HepG2 (cell line): ENCODE measurements around the gene JPH4. TPM values are rescaled to one million over a fixed set of nuclear protein-coding genes. Genes with fewer than 3 reads are reported as not detected.
A peak's percentile ranks its signal among the peaks of the same experiment; 100 is the strongest.

Source experiments
- AHDC1 ChIP-seq: sonication (generic); formaldehyde crosslinking; IDR thresholded peaks from 2 replicates; pipeline ENCODE4 v1.5.1; 2020; ENCODE audit warnings: mild to moderate bottlenecking, missing genetic modification reagents, borderline replicate concordance
- CC2D1A ChIP-seq: sonication (generic); formaldehyde crosslinking; IDR thresholded peaks from 2 replicates; pipeline ENCODE4 v1.8.1; 2023; ENCODE audit warnings: mild to moderate bottlenecking, missing genetic modification reagents
- EED ChIP-seq: sonication (generic); formaldehyde crosslinking; IDR thresholded peaks from 2 replicates; pipeline ENCODE4 v1.5.0; 2020; ENCODE audit warnings: mild to moderate bottlenecking, missing genetic modification reagents
- KLF6 ChIP-seq: IDR thresholded peaks from 2 replicates; pipeline ENCODE4 v1.8.0; 2016; ENCODE audit warnings: missing biosample characterization, missing genetic modification reagents
- MIER3 ChIP-seq: IDR thresholded peaks from 2 replicates; pipeline ENCODE4 v1.6.1; 2016; ENCODE audit warnings: missing compliant biosample characterization, borderline replicate concordance
- RBM39 ChIP-seq: fragments of 200-400 bp; formaldehyde crosslinking; IDR thresholded peaks from one replicate; pipeline ENCODE4 v1.6.1; 2018; ENCODE audit warnings: antibody characterized with exemption, mild to moderate bottlenecking, low read depth, low read length; ENCODE audit not compliant: poor library complexity, severe bottlenecking
- RFXAP ChIP-seq: sonication (generic); formaldehyde crosslinking; IDR thresholded peaks from 2 replicates; pipeline ENCODE4 v1.4.0; 2020; ENCODE audit warnings: missing genetic modification reagents, borderline replicate concordance
- SOX13 ChIP-seq, 3 experiments: fragments of 450-650 bp in 1 of 3; sonication (generic) in 1 of 3; formaldehyde crosslinking in 1 of 3; IDR thresholded peaks in 2 of 3; conservative IDR thresholded peaks in 1 of 3; 2 replicates each; pipeline versions ENCODE4 v1.5.0 to v1.6.1; 2016 to 2020; ENCODE audit warnings: antibody characterized with exemption in 1 of 3, mild to moderate bottlenecking in 1 of 3, missing compliant biosample characterization in 1 of 3, missing genetic modification reagents in 1 of 3, moderate library complexity in 1 of 3
- ZBTB25 ChIP-seq: IDR thresholded peaks from 2 replicates; pipeline ENCODE4 v1.6.1; 2018; ENCODE audit warnings: missing genetic modification reagents
- ZFP1 ChIP-seq: IDR thresholded peaks from 2 replicates; pipeline ENCODE4 v1.6.1; 2016
- ZIK1 ChIP-seq: sonication (generic); formaldehyde crosslinking; IDR thresholded peaks from 2 replicates; pipeline ENCODE4 v1.5.0; 2020; ENCODE audit warnings: mild to moderate bottlenecking, low read depth, missing genetic modification reagents, borderline replicate concordance
- ZNF12 ChIP-seq: sonication (generic); formaldehyde crosslinking; IDR thresholded peaks from 2 replicates; pipeline ENCODE4 v1.5.0; 2020; ENCODE audit warnings: missing genetic modification reagents
- ZNF335 ChIP-seq: sonication (generic); formaldehyde crosslinking; IDR thresholded peaks from 2 replicates; pipeline ENCODE4 v1.4.0; 2020; ENCODE audit warnings: missing genetic modification reagents
- ZNF343 ChIP-seq: sonication (generic); formaldehyde crosslinking; IDR thresholded peaks from 2 replicates; pipeline ENCODE4 v1.4.0; 2020; ENCODE audit warnings: mild to moderate bottlenecking, missing genetic modification reagents
- ZNF569 ChIP-seq: sonication (generic); formaldehyde crosslinking; IDR thresholded peaks from 2 replicates; pipeline ENCODE4 v1.5.0; 2020; ENCODE audit warnings: mild to moderate bottlenecking, missing genetic modification reagents, moderate library complexity, borderline replicate concordance
- ZNF784 ChIP-seq: sonication (generic); formaldehyde crosslinking; IDR thresholded peaks from 2 replicates; pipeline ENCODE4 v1.5.1; 2020; ENCODE audit warnings: missing genetic modification reagents, mild to moderate bottlenecking, borderline replicate concordance
- polyA plus RNA-seq, 8 experiments: library from polyadenylated mRNA; depleted of rRNA in 3 of 8; stranded (reverse) in 7 of 8; unstranded in 1 of 8; fragments of >200 nt; fragmentation: Illumina TruSeq in 4 of 8; extraction: Trizol in 4 of 8; gene quantifications; 2 replicates each; pipeline versions ENCODE4 v1.2.1 to v1.2.3, GENCODE V29; 2011 to 2016; ENCODE audit warnings: low read depth in 4 of 8, missing spikeins in 1 of 8, mixed read lengths in 1 of 8; ENCODE audit not compliant: insufficient read depth in 1 of 8
- total RNA-seq, 5 experiments: library from RNA; depleted of rRNA; stranded (reverse); fragments of >200 nt; fragmentation: Illumina TruSeq; extraction: Trizol; gene quantifications; 2 replicates each; pipeline ENCODE4 v1.2.3, GENCODE V29; 2016; ENCODE audit warnings: low read depth in 1 of 5
- TF ChIP-seq, protein P1 (sequence below): sonication (generic); formaldehyde crosslinking; IDR thresholded peaks from 2 replicates; pipeline ENCODE4 v1.4.0; 2020; ENCODE audit warnings: missing genetic modification reagents, borderline replicate concordance

JPH4 gene
- total and polyA plus RNA-seq, 2 of the 13 experiments (the other 11 are each of a cell fraction or from before 2014, with no cell fraction given): 0.08 to 0.22 TPM

- TF ChIP-seq ZNF335 (CRISPR knock-in tag): peak; percentile 95
- peak; percentile 95 for TF ChIP-seq ZNF343 (CRISPR knock-in tag)
- no peak for TF ChIP-seq SOX13 (IDR thresholded peaks at IDR 0.05)
- peak in 1 of 2 experiments; percentile 86; a peak in 3 of 4 replicates for TF ChIP-seq SOX13 (CRISPR knock-in tag; conservative IDR thresholded peaks at IDR 0.05 in 1 of 2, IDR thresholded peaks at IDR 0.05 in 1 of 2)
- TF ChIP-seq ZNF784 (CRISPR knock-in tag): peak; percentile 79; the same call in 1 of the 2 replicates
- TF ChIP-seq RFXAP: peak; percentile 85; the same call in 1 of the 2 replicates
- peak; percentile 53 for TF ChIP-seq RBM39
- 0 out of 2 replicates have a peak, but pooled peaks have one; percentile 69 for TF ChIP-seq EED (CRISPR knock-in tag)
- peak; percentile 98 for TF ChIP-seq KLF6 (CRISPR knock-in tag)
- peak; percentile 92 for TF ChIP-seq ZFP1
- 0 out of 2 replicates have a peak, but pooled peaks have one; percentile 30 for TF ChIP-seq CC2D1A
- TF ChIP-seq AHDC1 (CRISPR knock-in tag): no peak
- TF ChIP-seq ZNF12 (CRISPR knock-in tag): peak; percentile 90
- TF ChIP-seq MIER3 (CRISPR knock-in tag): peak; percentile 99
- TF ChIP-seq, protein P1, sequence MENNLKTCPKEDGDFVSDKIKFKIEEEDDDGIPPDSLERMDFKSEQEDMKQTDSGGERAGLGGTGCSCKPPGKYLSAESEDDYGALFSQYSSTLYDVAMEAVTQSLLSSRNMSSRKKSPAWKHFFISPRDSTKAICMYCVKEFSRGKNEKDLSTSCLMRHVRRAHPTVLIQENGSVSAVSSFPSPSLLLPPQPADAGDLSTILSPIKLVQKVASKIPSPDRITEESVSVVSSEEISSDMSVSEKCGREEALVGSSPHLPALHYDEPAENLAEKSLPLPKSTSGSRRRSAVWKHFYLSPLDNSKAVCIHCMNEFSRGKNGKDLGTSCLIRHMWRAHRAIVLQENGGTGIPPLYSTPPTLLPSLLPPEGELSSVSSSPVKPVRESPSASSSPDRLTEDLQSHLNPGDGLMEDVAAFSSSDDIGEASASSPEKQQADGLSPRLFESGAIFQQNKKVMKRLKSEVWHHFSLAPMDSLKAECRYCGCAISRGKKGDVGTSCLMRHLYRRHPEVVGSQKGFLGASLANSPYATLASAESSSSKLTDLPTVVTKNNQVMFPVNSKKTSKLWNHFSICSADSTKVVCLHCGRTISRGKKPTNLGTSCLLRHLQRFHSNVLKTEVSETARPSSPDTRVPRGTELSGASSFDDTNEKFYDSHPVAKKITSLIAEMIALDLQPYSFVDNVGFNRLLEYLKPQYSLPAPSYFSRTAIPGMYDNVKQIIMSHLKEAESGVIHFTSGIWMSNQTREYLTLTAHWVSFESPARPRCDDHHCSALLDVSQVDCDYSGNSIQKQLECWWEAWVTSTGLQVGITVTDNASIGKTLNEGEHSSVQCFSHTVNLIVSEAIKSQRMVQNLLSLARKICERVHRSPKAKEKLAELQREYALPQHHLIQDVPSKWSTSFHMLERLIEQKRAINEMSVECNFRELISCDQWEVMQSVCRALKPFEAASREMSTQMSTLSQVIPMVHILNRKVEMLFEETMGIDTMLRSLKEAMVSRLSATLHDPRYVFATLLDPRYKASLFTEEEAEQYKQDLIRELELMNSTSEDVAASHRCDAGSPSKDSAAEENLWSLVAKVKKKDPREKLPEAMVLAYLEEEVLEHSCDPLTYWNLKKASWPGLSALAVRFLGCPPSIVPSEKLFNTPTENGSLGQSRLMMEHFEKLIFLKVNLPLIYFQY: peak; percentile 86; the same call in 1 of the 2 replicates
- TF ChIP-seq ZBTB25 (CRISPR knock-in tag): peak; percentile 97
- no peak for TF ChIP-seq ZNF569
- peak; percentile 89 for TF ChIP-seq ZIK1 (CRISPR knock-in tag)
Measured at GRCh38 chr14:23588884-23589598, 10.5 kb upstream of the JPH4 start (continued).
